H9 (cell line): Measurements from ENCODE around the gene IRF1. TPM values are rescaled to one million over a fixed set of nuclear protein-coding genes. Genes with fewer than 3 reads are reported as not detected.

Experiments
- DNase-seq: peaks from one replicate; pipeline ENCODE4 v3.0.0-alpha.2; 2017
- H2AFZ ChIP-seq: one replicate; pipeline ENCODE4 v1.6.1; 2013; ENCODE audit warnings: mild to moderate bottlenecking, low read length, control low read depth, moderate library complexity
- H2AK5ac ChIP-seq: 2 replicates; pipeline ENCODE4 v1.6.1; 2013; ENCODE audit warnings: low read length, control low read depth, mixed read lengths; ENCODE audit not compliant: insufficient read length
- H2BK120ac ChIP-seq: one replicate; pipeline ENCODE4 v1.6.1; 2013; ENCODE audit warnings: low read depth, mild to moderate bottlenecking, low read length, control low read depth, inconsistent platforms; ENCODE audit not compliant: poor library complexity, severe bottlenecking
- H2BK12ac ChIP-seq: 2 replicates; pipeline ENCODE4 v1.6.1; 2013; ENCODE audit warnings: low read length, control low read depth, mixed read lengths, low read depth; ENCODE audit not compliant: insufficient read length
- H2BK15ac ChIP-seq: 2 replicates; pipeline ENCODE4 v1.6.1; 2013; ENCODE audit warnings: low read depth, low read length, control low read depth
- H2BK20ac ChIP-seq: one replicate; pipeline ENCODE4 v1.6.1; 2013; ENCODE audit warnings: low read depth, mild to moderate bottlenecking, low read length, control low read depth, inconsistent platforms; ENCODE audit not compliant: poor library complexity, severe bottlenecking
- H2BK5ac ChIP-seq: 2 replicates; pipeline ENCODE4 v1.6.1; 2013; ENCODE audit warnings: low read length, control low read depth, mixed read lengths; ENCODE audit not compliant: insufficient read length
- H3K14ac ChIP-seq: 2 replicates; pipeline ENCODE4 v1.6.1; 2013; ENCODE audit warnings: low read length, control low read depth; ENCODE audit not compliant: insufficient read depth
- H3K18ac ChIP-seq: 2 replicates; pipeline ENCODE4 v1.6.1; 2013; ENCODE audit warnings: low read depth, mild to moderate bottlenecking, mixed read lengths, low read length, control low read depth; ENCODE audit not compliant: insufficient read length
- H3K23ac ChIP-seq: 2 replicates; pipeline ENCODE4 v1.6.1; 2013; ENCODE audit warnings: low read length, control low read depth, mixed read lengths, low read depth; ENCODE audit not compliant: insufficient read length
- H3K23me2 ChIP-seq: 2 replicates; pipeline ENCODE4 v1.6.1; 2013; ENCODE audit warnings: low read depth, mild to moderate bottlenecking, mixed read lengths, low read length, control low read depth; ENCODE audit not compliant: insufficient read length, poor library complexity, severe bottlenecking
- H3K27ac ChIP-seq: 2 replicates; pipeline ENCODE4 v1.5.1; 2013; ENCODE audit warnings: low read length, control low read depth, mixed read lengths, low read depth; ENCODE audit not compliant: insufficient read length
- H3K27me3 ChIP-seq: 2 replicates; pipeline ENCODE4 v1.6.1; 2013; ENCODE audit warnings: low read length, control low read depth, inconsistent platforms; ENCODE audit not compliant: insufficient read depth
- H3K4ac ChIP-seq: 2 replicates; pipeline ENCODE4 v1.6.1; 2013; ENCODE audit warnings: low read depth, mild to moderate bottlenecking, control low read depth, inconsistent platforms, low read length, moderate library complexity
- H3K4me1 ChIP-seq: 2 replicates; pipeline ENCODE4 v1.6.1; 2013; ENCODE audit warnings: low read length, control low read depth, inconsistent platforms; ENCODE audit not compliant: insufficient read depth
- H3K4me2 ChIP-seq: 2 replicates; pipeline ENCODE4 v1.6.1; 2013; ENCODE audit warnings: low read length, control low read depth, mixed read lengths; ENCODE audit not compliant: insufficient read length, insufficient read depth
- H3K56ac ChIP-seq: 2 replicates; pipeline ENCODE4 v1.6.1; 2013; ENCODE audit warnings: low read depth, mild to moderate bottlenecking, mixed read lengths, low read length, control low read depth; ENCODE audit not compliant: insufficient read length
- H3K79me1 ChIP-seq: 2 replicates; pipeline ENCODE4 v1.6.1; 2013; ENCODE audit warnings: low read depth, mild to moderate bottlenecking, moderate library complexity, low read length, control low read depth, inconsistent platforms; ENCODE audit not compliant: insufficient read depth, poor library complexity, severe bottlenecking
- H3K79me2 ChIP-seq: 2 replicates; pipeline ENCODE4 v1.6.1; 2013; ENCODE audit warnings: low read length, control low read depth, inconsistent platforms; ENCODE audit not compliant: insufficient read depth
- H3K9ac ChIP-seq: 2 replicates; pipeline ENCODE4 v1.6.1; 2013; ENCODE audit warnings: low read length, control low read depth, mixed read lengths; ENCODE audit not compliant: insufficient read length; ENCODE audit errors: extremely low read depth
- H3K9me3 ChIP-seq: one replicate; pipeline ENCODE4 v1.6.1; 2013; ENCODE audit warnings: low read depth, low read length, inconsistent platforms; ENCODE audit not compliant: control insufficient read depth
- H3T11ph ChIP-seq: one replicate; pipeline ENCODE4 v1.6.1; 2013; ENCODE audit warnings: mild to moderate bottlenecking, low read length, control low read depth, inconsistent platforms
- H4K20me1 ChIP-seq: one replicate; pipeline ENCODE4 v1.6.1; 2013; ENCODE audit not compliant: control insufficient read depth, insufficient read length, insufficient read depth
- H4K5ac ChIP-seq: 2 replicates; pipeline ENCODE4 v1.6.1; 2013; ENCODE audit warnings: low read depth, mild to moderate bottlenecking, mixed read lengths, low read length, control low read depth; ENCODE audit not compliant: insufficient read length
- H4K8ac ChIP-seq: replicated peaks from 2 replicates; pipeline ENCODE4 v1.6.1; 2013; ENCODE audit warnings: low read length, control low read depth, mixed read lengths, low read depth; ENCODE audit not compliant: insufficient read length
- H4K91ac ChIP-seq: 2 replicates; pipeline ENCODE4 v1.6.1; 2013; ENCODE audit warnings: low read depth, mild to moderate bottlenecking, moderate library complexity, mixed read lengths, low read length, control low read depth; ENCODE audit not compliant: insufficient read length
- H3K27ac Mint-ChIP-seq, 3 experiments: 2 replicates in 2 of 3; 3 replicates in 1 of 3; pipeline ENCODE4 v1.8.0; 2020 to 2021; ENCODE audit warnings: mixed read lengths in 3 of 3, mild to moderate bottlenecking in 1 of 3, moderate library complexity in 1 of 3
- H3K27me3 Mint-ChIP-seq: 2 replicates; pipeline ENCODE4 v1.8.0; 2021; ENCODE audit warnings: low read depth, mild to moderate bottlenecking, moderate library complexity, mixed read lengths
- H3K36me3 Mint-ChIP-seq, 3 experiments: 2 replicates in 2 of 3; 3 replicates in 1 of 3; pipeline ENCODE4 v1.8.0; 2020 to 2021; ENCODE audit warnings: low read depth in 3 of 3, mixed read lengths in 3 of 3; ENCODE audit not compliant: insufficient read depth in 1 of 3
- H3K4me1 Mint-ChIP-seq, 2 experiments: 2 replicates each; pipeline ENCODE4 v1.8.0; 2020; ENCODE audit warnings: mixed read lengths in 2 of 2
- H3K4me3 Mint-ChIP-seq, 2 experiments: 2 replicates in 1 of 2; 3 replicates in 1 of 2; pipeline ENCODE4 v1.8.0; 2020 to 2021; ENCODE audit warnings: mild to moderate bottlenecking in 2 of 2, mixed read lengths in 2 of 2, moderate library complexity in 1 of 2
- H3K9me3 Mint-ChIP-seq, 2 experiments: 2 replicates in 1 of 2; 3 replicates in 1 of 2; pipeline ENCODE4 v1.8.0; 2020; ENCODE audit warnings: mild to moderate bottlenecking in 2 of 2, mixed read lengths in 2 of 2, moderate library complexity in 1 of 2
- WGBS: extraction: QIAGEN DNeasy Blood & Tissue Kit; methylation state at CpG from one replicate; pipeline ENCODE4 v1.1.7; 2013; ENCODE audit warnings: missing lambda C conversion rate, low lambda C conversion rate, mixed read lengths; ENCODE audit not compliant: insufficient read length; ENCODE audit errors: extremely low coverage; 5-methylcytosine and 5-hydroxymethylcytosine counted together
- total RNA-seq: library from RNA; stranded (reverse); gene quantifications from 2 replicates; pipeline ENCODE4 v1.2.1, GENCODE V29; 2021
- TF ChIP-seq, protein P1 (sequence below): fragments of 200-600 bp; sonication (generic); conservative IDR thresholded peaks from 3 replicates; pipeline ENCODE4 v1.8.0; 2021; ENCODE audit warnings: antibody characterized with exemption, mild to moderate bottlenecking

IRF1 gene
- total RNA-seq, 1 experiment from 2014 or later = 8.7 TPM

DNA sequence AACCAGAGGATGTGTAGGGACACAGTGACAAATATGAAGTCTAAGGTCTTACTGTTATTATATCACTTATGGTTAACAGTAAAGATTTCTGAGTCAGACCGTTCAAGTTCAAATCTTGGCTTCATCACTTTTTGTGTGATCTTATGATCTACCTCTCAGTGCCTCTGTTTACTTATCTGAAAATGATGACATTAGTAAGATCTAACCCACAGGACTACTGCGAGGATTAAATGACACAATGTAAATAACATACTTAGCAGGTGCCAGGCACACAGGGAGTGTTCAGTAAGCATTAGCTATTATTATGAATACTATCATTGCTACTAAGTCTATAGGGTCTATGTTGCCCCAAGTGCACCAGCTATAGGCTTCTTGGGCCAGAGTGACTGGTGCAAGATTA lies 2.0 kb downstream of the IRF1 start:
- WGBS = no CpG with 5 or more reads among the region's 2 CpGs
- H3K9ac ChIP-seq = no peak overlapping the region
- H3K4me1 ChIP-seq = no peaks in the 10 kb centered on the region
- no peak overlapping the region for H3K56ac ChIP-seq
- no peak overlapping the region for H2BK120ac ChIP-seq
- H3T11ph ChIP-seq = no peak overlapping the region
- no peak overlapping the region for H4K91ac ChIP-seq
- peaks cover 13% of the 10 kb centered on the region for H3K23me2 ChIP-seq
- TF ChIP-seq, protein P1, sequence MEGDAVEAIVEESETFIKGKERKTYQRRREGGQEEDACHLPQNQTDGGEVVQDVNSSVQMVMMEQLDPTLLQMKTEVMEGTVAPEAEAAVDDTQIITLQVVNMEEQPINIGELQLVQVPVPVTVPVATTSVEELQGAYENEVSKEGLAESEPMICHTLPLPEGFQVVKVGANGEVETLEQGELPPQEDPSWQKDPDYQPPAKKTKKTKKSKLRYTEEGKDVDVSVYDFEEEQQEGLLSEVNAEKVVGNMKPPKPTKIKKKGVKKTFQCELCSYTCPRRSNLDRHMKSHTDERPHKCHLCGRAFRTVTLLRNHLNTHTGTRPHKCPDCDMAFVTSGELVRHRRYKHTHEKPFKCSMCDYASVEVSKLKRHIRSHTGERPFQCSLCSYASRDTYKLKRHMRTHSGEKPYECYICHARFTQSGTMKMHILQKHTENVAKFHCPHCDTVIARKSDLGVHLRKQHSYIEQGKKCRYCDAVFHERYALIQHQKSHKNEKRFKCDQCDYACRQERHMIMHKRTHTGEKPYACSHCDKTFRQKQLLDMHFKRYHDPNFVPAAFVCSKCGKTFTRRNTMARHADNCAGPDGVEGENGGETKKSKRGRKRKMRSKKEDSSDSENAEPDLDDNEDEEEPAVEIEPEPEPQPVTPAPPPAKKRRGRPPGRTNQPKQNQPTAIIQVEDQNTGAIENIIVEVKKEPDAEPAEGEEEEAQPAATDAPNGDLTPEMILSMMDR = no peak
- H4K5ac ChIP-seq = no peak overlapping the region
- H3K23ac ChIP-seq = no peak overlapping the region
- no peak overlapping the region for H2BK12ac ChIP-seq
- Mint-ChIP-seq H3K4me1 (peaks cover 19 to 22% of the 10 kb centered on the region in 2 experiments), H3K36me3 (peaks cover 13 to 32% (median 32%) of the 10 kb centered on the region in 3 experiments), H3K4me3 (no peak overlapping the region), H3K27ac (no peak overlapping the region), H3K9me3 (no peaks in the 10 kb centered on the region; a peak in 1 of 5 replicates), H3K27me3 (peaks cover 22% of the 10 kb centered on the region)
- DNase-seq = no peak
- no peaks in the 10 kb centered on the region for H4K20me1 ChIP-seq
- H3K9me3 ChIP-seq = no peaks in the 10 kb centered on the region
- no peaks in the 10 kb centered on the region for H3K79me1 ChIP-seq
- no peak overlapping the region for H4K8ac ChIP-seq
- no peak overlapping the region for H3K4me2 ChIP-seq
- H2AFZ ChIP-seq = no peak overlapping the region
- H3K4ac ChIP-seq = no peak overlapping the region
- H2BK20ac ChIP-seq = no peak overlapping the region
- no peak overlapping the region for H2BK5ac ChIP-seq
- no peaks in the 10 kb centered on the region for H3K27me3 ChIP-seq
- H3K14ac ChIP-seq = no peak overlapping the region
- H3K18ac ChIP-seq = no peak overlapping the region
- H2AK5ac ChIP-seq = no peak overlapping the region
- no peak overlapping the region for H3K27ac ChIP-seq
- H2BK15ac ChIP-seq = no peak overlapping the region
- H3K79me2 ChIP-seq = no peaks in the 10 kb centered on the region; the same call in 1 of the 2 replicates
